Keratinocyte (primary cell): ENCODE results near the gene CLBA1.

Source experiments
- CTCF ChIP-seq, 3 experiments: IDR thresholded peaks in 1 of 3; conservative IDR thresholded peaks in 1 of 3; optimal IDR thresholded peaks in 1 of 3; 2 replicates in 2 of 3; 3 replicates in 1 of 3; pipeline versions ENCODE3 to v1.5.1; 2011; ENCODE audit warnings: low read length in 3 of 3, mild to moderate bottlenecking in 3 of 3, moderate library complexity in 2 of 3, control low read depth in 1 of 3, inconsistent platforms in 1 of 3; ENCODE audit not compliant: insufficient read depth in 2 of 3; ENCODE audit errors: extremely low read depth in 1 of 3
- EZH2 ChIP-seq: IDR thresholded peaks from one replicate; pipeline ENCODE4 v1.6.1; 2012; ENCODE audit warnings: inconsistent platforms, mild to moderate bottlenecking, low read length, moderate library complexity

GRCh38 chr14:104986487-104987164 lies 1.0 kb downstream of the CLBA1 start:
- no peak for TF ChIP-seq CTCF (optimal IDR thresholded peaks at IDR 0.05 in 1 of 3, IDR thresholded peaks at IDR 0.05 in 1 of 3, conservative IDR thresholded peaks at IDR 0.05 in 1 of 3; ENCODE audit: extremely low read depth in 1 of 3, insufficient read depth in 2 of 3, low read length in 3 of 3)
- no peak for TF ChIP-seq EZH2
